B cell (primary cell): Measurements from ENCODE around the gene CXCL10. TPM values are rescaled to one million over a fixed set of nuclear protein-coding genes. Genes with fewer than 3 reads are reported as not detected.

Experiments
- ATAC-seq: fragments of 200-7000 bp; cut with Tn5 transposase; one replicate; pipeline ENCODE4 v1.10.0; 2021; ENCODE audit warnings: low read depth, mild to moderate bottlenecking, moderate number of reproducible peaks, moderate library complexity
- CTCF ChIA-PET: fragments of 350-600 bp; sonication (Branson Sonifier 250); formaldehyde crosslinking; loops from one replicate; lab custom pipeline; 2021; ENCODE audit warnings: antibody characterized with exemption, inconsistent platforms; lab: Charles Lee
- POLR2A ChIA-PET: fragments of 350-600 bp; sonication (Branson Sonifier 250); formaldehyde crosslinking; loops from one replicate; lab custom pipeline; 2021; ENCODE audit warnings: antibody characterized with exemption; lab: Charles Lee
- DNase-seq: peaks from one replicate; pipeline ENCODE4 v3.0.0; 2013
- H2AFZ ChIP-seq: 2 replicates; pipeline ENCODE4 v1.6.1; 2012; ENCODE audit warnings: mild to moderate bottlenecking, low read depth, low read length; ENCODE audit not compliant: insufficient read depth, poor library complexity, severe bottlenecking
- H3K27ac ChIP-seq, 2 donors: 1 replicate in 1 of 2; 2 replicates in 1 of 2; pipeline ENCODE4 v1.5.1; 2012 to 2013; ENCODE audit warnings: low read length in 2 of 2, mild to moderate bottlenecking in 2 of 2, moderate library complexity in 1 of 2
- H3K27me3 ChIP-seq, 4 experiments: fragments of 200-600 bp in 1 of 4; sonication (generic) in 1 of 4; replicated peaks in 1 of 4; 1 replicate in 2 of 4; 2 replicates in 2 of 4; pipeline versions ENCODE4 v1.6.1 to v1.7.0; 2013 to 2016; ENCODE audit warnings: low read length in 3 of 4, mild to moderate bottlenecking in 2 of 4, mixed read lengths in 1 of 4, moderate library complexity in 1 of 4; ENCODE audit not compliant: insufficient read depth in 4 of 4, control insufficient read depth in 3 of 4; ENCODE audit errors: control extremely low read depth in 1 of 4
- H3K36me3 ChIP-seq, 2 experiments: replicated peaks in 1 of 2; 1 replicate in 1 of 2; 2 replicates in 1 of 2; pipeline versions ENCODE4 v1.6.1 to v1.7.1; 2013; ENCODE audit warnings: low read length in 1 of 2; ENCODE audit not compliant: insufficient read depth in 2 of 2, control insufficient read depth in 1 of 2; ENCODE audit errors: control extremely low read depth in 1 of 2, extremely low read depth in 1 of 2
- H3K4me1 ChIP-seq, 2 donors: fragments of 200-600 bp in 1 of 2; sonication (generic) in 1 of 2; 1 replicate in 1 of 2; 2 replicates in 1 of 2; pipeline versions ENCODE4 v1.5.1 to v1.6.1; 2013 to 2017; ENCODE audit warnings: low read length in 2 of 2; ENCODE audit not compliant: control insufficient read depth in 2 of 2, insufficient read depth in 2 of 2
- H3K4me2 ChIP-seq: replicated peaks from 2 replicates; pipeline ENCODE3; 2012; ENCODE audit warnings: mild to moderate bottlenecking, low read depth, low read length; ENCODE audit not compliant: poor library complexity, severe bottlenecking
- H3K4me3 ChIP-seq, 5 experiments: fragments of 200-600 bp in 1 of 5; sonication (generic) in 1 of 5; 1 replicate in 3 of 5; 2 replicates in 2 of 5; pipeline versions ENCODE4 v1.5.1 to v1.7.0; 2011 to 2016; ENCODE audit warnings: low read length in 4 of 5, mild to moderate bottlenecking in 4 of 5, low read depth in 2 of 5, control low read depth in 1 of 5, moderate library complexity in 1 of 5; ENCODE audit not compliant: insufficient read depth in 1 of 5; ENCODE audit errors: control extremely low read depth in 1 of 5, extremely low read depth in 1 of 5
- H3K79me2 ChIP-seq: fragments of 200-600 bp; sonication (generic); one replicate; pipeline ENCODE4 v1.6.0; 2016; ENCODE audit warnings: low read length; ENCODE audit not compliant: control insufficient read depth, insufficient read depth
- H3K9ac ChIP-seq: fragments of 200-600 bp; sonication (generic); 2 replicates; pipeline ENCODE4 v1.6.1; 2017; ENCODE audit warnings: mild to moderate bottlenecking, low read length, moderate library complexity
- H3K9me3 ChIP-seq, 3 donors: one replicate each; pipeline versions ENCODE4 v1.6.1 to v1.7.1; 2013; ENCODE audit warnings: low read length in 2 of 3; ENCODE audit not compliant: control insufficient read depth in 2 of 3, insufficient read depth in 1 of 3; ENCODE audit errors: control extremely low read depth in 1 of 3
- H4K20me1 ChIP-seq: 2 replicates; pipeline ENCODE4 v1.6.0; 2012; ENCODE audit warnings: mild to moderate bottlenecking, low read length; ENCODE audit not compliant: insufficient read depth, control insufficient read depth, poor library complexity, severe bottlenecking
- H3K27ac Mint-ChIP-seq: one replicate; pipeline ENCODE4 v1.8.0; 2021; ENCODE audit warnings: mixed read lengths
- H3K27me3 Mint-ChIP-seq: one replicate; pipeline ENCODE4 v1.8.0; 2021; ENCODE audit warnings: mixed read lengths
- H3K4me1 Mint-ChIP-seq: one replicate; pipeline ENCODE4 v1.8.0; 2021; ENCODE audit warnings: mixed read lengths
- H3K4me3 Mint-ChIP-seq: one replicate; pipeline ENCODE4 v1.8.0; 2021; ENCODE audit warnings: mixed read lengths
- H3K9me3 Mint-ChIP-seq: one replicate; pipeline ENCODE4 v1.8.0; 2022; ENCODE audit warnings: mixed read lengths; ENCODE audit not compliant: insufficient read depth
- CTCF ChIP-seq: fragments of 200-600 bp; IDR thresholded peaks from one replicate; pipeline ENCODE4 v1.8.0; 2022; ENCODE audit warnings: antibody characterized with exemption, mild to moderate bottlenecking
- EZH2 ChIP-seq: IDR thresholded peaks from 2 replicates; pipeline ENCODE4 v1.6.1; 2012; ENCODE audit warnings: borderline replicate concordance, low read depth, mild to moderate bottlenecking, moderate library complexity, low read length; ENCODE audit not compliant: insufficient read depth, poor library complexity, severe bottlenecking
- WGBS: methylation state at CpG from one replicate; pipeline ENCODE4 v1.1.5; 2013; ENCODE audit warnings: missing lambda C conversion rate; ENCODE audit not compliant: insufficient coverage; 5-methylcytosine and 5-hydroxymethylcytosine counted together
- intact Hi-C: fragments of 100-400 bp; cut with micrococcal nuclease; formaldehyde crosslinking; loops from one replicate; pipeline ENCODE4 v1.10.0; 2022
- polyA plus RNA-seq: library from polyadenylated mRNA; depleted of rRNA; stranded (reverse); fragments of >200 nt; gene quantifications from 2 replicates; pipeline ENCODE4 v1.2.3, GENCODE V29; 2012
- total RNA-seq, 2 donors: library from RNA; stranded (reverse); fragments of 120-200 nt in 1 of 2; gene quantifications; 1 replicate in 1 of 2; 2 replicates in 1 of 2; pipeline versions ENCODE4 v1.2.3 to v1.2.4, GENCODE V29; 2013 to 2022

The CXCL10 gene
- total and polyA plus RNA-seq, 2 donors (not counting 1 experiment from before 2014, with no cell fraction given) = 0.07 TPM; not detected in 1

GRCh38 chr4:76055421-76055820 lies 32.1 kb upstream of the CXCL10 start:
- Mint-ChIP-seq H3K4me1 (peaks cover 23% of the 10 kb centered on the region), H3K9me3 (no peaks in the 10 kb centered on the region), H3K27ac (peak overlapping the region; percentile 86), H3K27me3 (no peaks in the 10 kb centered on the region), H3K4me3 (no peak overlapping the region)
- 67% methylated on average over 1 of the region's 2 CpGs for WGBS
- intact Hi-C loops = loop anchor here (5.0 kb wide), 1 partner anchor 33 kb away; the partner anchor contains the start of gene CXCL10
- H2AFZ ChIP-seq = peak overlapping the region; percentile 17
- peak overlapping the region; percentile 30 to 69 for H3K27ac ChIP-seq
- no peak overlapping the region for H3K4me3 ChIP-seq
- CTCF ChIA-PET = interaction anchor here (1.0 to 4.6 kb wide), 5 partner anchors 8 to 59 kb away, joined by 3 to 31 read pairs (median 3); no protein-coding TSS in a partner anchor
- no peak overlapping the region for H3K9ac ChIP-seq
- TF ChIP-seq CTCF (no peak), EZH2 (no peak)
- no peak for DNase-seq
- ATAC-seq = no peak
- H3K4me2 ChIP-seq = peak overlapping the region; percentile 48
- no peaks in the 10 kb centered on the region for H3K79me2 ChIP-seq
- no peaks in the 10 kb centered on the region for H3K36me3 ChIP-seq
- peaks cover 19 to 24% of the 10 kb centered on the region in 2 donors for H3K4me1 ChIP-seq
- H3K27me3 ChIP-seq = no peaks in the 10 kb centered on the region
- POLR2A ChIA-PET = no interaction called here
- no peaks in the 10 kb centered on the region for H4K20me1 ChIP-seq
- H3K9me3 ChIP-seq = no peaks in the 10 kb centered on the region

- H3K27me3 ChIP-seq = no peaks in the 10 kb centered on the region
- Mint-ChIP-seq H3K4me1 (peaks cover 19% of the 10 kb centered on the region), H3K4me3 (peak overlapping the region; percentile 55), H3K27ac (peak overlapping the region; percentile 86), H3K27me3 (no peaks in the 10 kb centered on the region), H3K9me3 (no peaks in the 10 kb centered on the region)
- ChIA-PET POLR2A (no interaction called here), CTCF (interaction anchor here (1.0 to 4.6 kb wide), 7 partner anchors 9 to 159 kb away, joined by 3 to 31 read pairs (median 5); partner anchors contain the start of gene SDAD1)
- peak overlapping the region; percentile 48 for H3K4me2 ChIP-seq
- no peaks in the 10 kb centered on the region for H4K20me1 ChIP-seq
- peaks cover 17 to 20% of the 10 kb centered on the region in 2 donors for H3K4me1 ChIP-seq
- no peak overlapping the region for H3K4me3 ChIP-seq
- H2AFZ ChIP-seq = peak overlapping the region; percentile 17
- DNase-seq = peak; percentile 63
- no peak overlapping the region for H3K9ac ChIP-seq
- H3K36me3 ChIP-seq = no peaks in the 10 kb centered on the region
- H3K9me3 ChIP-seq = no peaks in the 10 kb centered on the region
- intact Hi-C loops = loop anchor here (5.0 kb wide), 1 partner anchor 33 kb away; the partner anchor contains the start of gene CXCL10
- H3K27ac ChIP-seq = peak overlapping the region; percentile 39 to 69
- H3K79me2 ChIP-seq = no peaks in the 10 kb centered on the region
- WGBS = 20% methylated on average over 1 of the region's 2 CpGs
- peak; percentile 95 for ATAC-seq
- TF ChIP-seq EZH2 (no peak), CTCF (no peak)
Measured at GRCh38 chr4:76055016-76055415, 31.7 kb upstream of the CXCL10 start.
